ENCODE data around the gene ODAD4. TPM values are rescaled to one million over a fixed set of nuclear protein-coding genes. Genes with fewer than 3 reads are reported as not detected.

ODAD4 gene
- total RNA-seq, 2 donors from 2014 or later = 0.55 to 4.3 TPM

- 58% methylated on average over 6 of the region's 8 CpGs for WGBS
- Histone ChIP-seq H3K9me3 (no peaks in the 10 kb centered on the region), H3K4me3 (no peak overlapping the region), H3K36me3 (peaks cover 27 to 56% of the 10 kb centered on the region in 2 donors), H3K4me1 (replicated peaks) (no peaks in the 10 kb centered on the region), H3K27me3 (replicated peaks; ENCODE audit: insufficient read depth) (no peaks in the 10 kb centered on the region), H3K27ac (no peak overlapping the region)
- no peak for DNase-seq (ENCODE audit: low spot score)
- intact Hi-C loops (cut with DNase I) = no loop called here
- TF ChIP-seq POLR2AphosphoS5 (IDR thresholded peaks at IDR 0.05) = no peak
- TF ChIP-seq POLR2A (IDR thresholded peaks at IDR 0.05) = no peak
- no peak for TF ChIP-seq CTCF (IDR thresholded peaks at IDR 0.05)
These were observed 23.2 kb upstream of the ODAD4 start for GRCh38 chr17:41907185-41907556.

- Histone ChIP-seq H3K9me3 (no peaks in the 10 kb centered on the region), H3K4me1 (replicated peaks) (no peaks in the 10 kb centered on the region), H3K27me3 (replicated peaks; ENCODE audit: insufficient read depth) (no peaks in the 10 kb centered on the region), H3K4me3 (no peak overlapping the region), H3K36me3 (peaks cover 32 to 55% of the 10 kb centered on the region in 2 donors), H3K27ac (no peak overlapping the region)
- WGBS = 88% methylated on average over 14 of the region's 14 CpGs
- no peak for TF ChIP-seq POLR2AphosphoS5 (IDR thresholded peaks at IDR 0.05)
- TF ChIP-seq POLR2A (IDR thresholded peaks at IDR 0.05) = no peak
- TF ChIP-seq CTCF (IDR thresholded peaks at IDR 0.05) = no peak
- DNase-seq (ENCODE audit: low spot score) = no peak
- intact Hi-C loops (cut with DNase I) = no loop called here
These were observed 22.5 kb upstream of the ODAD4 start for GRCh38 chr17:41907633-41908539.

GRCh38 chr17:41909088-41909487 lies 21.3 kb upstream of the ODAD4 start:
- Histone ChIP-seq H3K27me3 (replicated peaks; ENCODE audit: insufficient read depth) (no peaks in the 10 kb centered on the region), H3K27ac (no peak overlapping the region), H3K4me1 (replicated peaks) (no peaks in the 10 kb centered on the region), H3K4me3 (no peak overlapping the region), H3K36me3 (peaks cover 32 to 51% of the 10 kb centered on the region in 2 donors), H3K9me3 (no peaks in the 10 kb centered on the region)
- no peak for TF ChIP-seq CTCF (IDR thresholded peaks at IDR 0.05)
- no peak for TF ChIP-seq POLR2AphosphoS5 (IDR thresholded peaks at IDR 0.05)
- no peak for TF ChIP-seq POLR2A (IDR thresholded peaks at IDR 0.05)
- WGBS = 86% methylated on average over 13 of the region's 13 CpGs
- no peak for DNase-seq (ENCODE audit: low spot score)
- intact Hi-C loops (cut with DNase I) = no loop called here

GRCh38 chr17:41910701-41911391 lies 19.6 kb upstream of the ODAD4 start:
- H3K4me1 ChIP-seq (replicated peaks) = no peaks in the 10 kb centered on the region
- WGBS = 93% methylated on average over 13 of the region's 13 CpGs
- no peaks in the 10 kb centered on the region for H3K27me3 ChIP-seq (replicated peaks; ENCODE audit: insufficient read depth)
- no peaks in the 10 kb centered on the region for H3K9me3 ChIP-seq
- H3K4me3 ChIP-seq = no peak overlapping the region
- H3K27ac ChIP-seq = no peak overlapping the region
- no peak for DNase-seq (ENCODE audit: low spot score)
- H3K36me3 ChIP-seq = peaks cover 22 to 44% of the 10 kb centered on the region in 2 donors
- intact Hi-C loops (cut with DNase I) = no loop called here
- TF ChIP-seq POLR2A (IDR thresholded peaks at IDR 0.05) (no peak), CTCF (IDR thresholded peaks at IDR 0.05) (no peak), POLR2AphosphoS5 (IDR thresholded peaks at IDR 0.05) (no peak)
